ENCODE measurements around the gene TERT.

- TF ChIP-seq POLR2A (IDR thresholded peaks at IDR 0.05) = no peak
- TF ChIP-seq CTCF (IDR thresholded peaks at IDR 0.05) = no peak
- no peak for TF ChIP-seq EP300 (IDR thresholded peaks at IDR 0.05)
Measured at GRCh38 chr5:1251678-1252580, 42.9 kb downstream of the TERT start.

All from sigmoid colon (tissue), 4 donors.